NB4 (cell line): Measurements from ENCODE around the gene PAX3.

Source experiments
- CTCF ChIP-seq: IDR thresholded peaks from one replicate; pipeline ENCODE4 v1.5.1; 2012; ENCODE audit warnings: low read depth, low read length
- POLR2A ChIP-seq: IDR thresholded peaks from 2 replicates; pipeline ENCODE4 v1.6.1; 2011; ENCODE audit warnings: mild to moderate bottlenecking; ENCODE audit not compliant: insufficient read length; ENCODE audit errors: extremely low read depth

- TF ChIP-seq CTCF (no peak), POLR2A (no peak)
Measured at GRCh38 chr2:222174450-222174849, 124.3 kb downstream of the PAX3 start.
